ENCODE measurements around the gene CFAP97D1.
"Not testable (repeated sequence)": the region's sequence is repeated elsewhere in the genome, so short reads cannot be mapped to it uniquely, and the experiment has no call there.

Gene CFAP97D1

DNA sequence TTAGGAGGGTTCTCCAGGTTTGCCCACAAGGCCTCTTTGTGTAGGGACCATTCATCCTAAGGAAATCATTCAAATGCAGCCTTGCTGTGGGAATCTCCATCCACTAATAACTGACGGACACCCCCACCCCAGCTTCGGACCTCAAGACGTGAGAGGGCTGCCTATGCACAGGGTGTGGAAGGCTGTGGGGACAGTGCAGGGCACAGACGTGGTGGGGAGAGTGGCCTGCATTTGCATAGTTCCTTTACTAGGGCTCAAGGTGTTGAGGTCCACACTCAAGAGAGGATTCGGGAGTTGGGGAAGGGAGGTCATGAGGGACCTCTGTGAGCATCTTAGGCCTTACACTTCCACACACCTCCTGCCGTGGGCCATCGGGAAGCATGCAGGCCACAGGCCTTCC is 11.3 kb upstream of the CFAP97D1 start:
- no peak for DNase-seq

DNA sequence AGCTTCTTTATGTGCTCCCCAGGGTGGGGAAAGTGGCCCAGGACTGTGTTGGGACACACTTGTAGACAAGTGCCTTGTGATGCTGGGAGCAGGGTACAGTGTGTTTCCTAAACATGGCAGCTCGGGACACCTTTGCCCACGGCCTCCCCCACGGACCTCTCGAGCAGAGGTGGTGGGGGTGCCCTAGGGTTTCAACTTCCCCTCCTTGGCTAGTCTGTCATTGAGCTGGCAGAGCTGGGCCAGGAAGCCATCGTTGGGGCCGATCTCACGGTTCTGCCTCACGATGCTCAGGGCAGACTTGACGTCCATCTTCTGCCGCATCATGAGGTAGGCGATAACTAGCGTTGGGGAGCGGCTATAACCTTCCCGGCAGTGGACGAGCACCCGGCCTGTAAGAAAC is 10.8 kb upstream of the CFAP97D1 start:
- no peak for DNase-seq

DNA sequence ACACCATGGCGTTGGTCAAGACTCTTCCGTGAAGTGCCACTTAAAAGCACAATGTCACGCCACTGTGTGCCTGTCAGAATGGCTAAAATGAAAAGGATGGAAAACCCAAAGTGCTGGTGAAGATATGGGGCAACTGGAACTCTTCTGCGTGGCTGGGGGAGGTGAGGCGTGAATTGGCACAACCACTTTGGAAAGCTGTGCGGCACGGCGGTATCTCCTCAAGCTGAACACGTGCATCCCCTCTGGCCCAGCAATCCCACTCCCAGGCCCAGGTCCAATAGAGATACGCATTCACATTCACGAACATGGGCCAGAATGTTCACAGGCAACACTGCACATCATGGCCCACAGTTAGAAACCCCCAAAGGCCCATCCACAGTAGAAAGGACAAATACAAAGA is 10.4 kb upstream of the CFAP97D1 start:
- no peak for DNase-seq

DNA sequence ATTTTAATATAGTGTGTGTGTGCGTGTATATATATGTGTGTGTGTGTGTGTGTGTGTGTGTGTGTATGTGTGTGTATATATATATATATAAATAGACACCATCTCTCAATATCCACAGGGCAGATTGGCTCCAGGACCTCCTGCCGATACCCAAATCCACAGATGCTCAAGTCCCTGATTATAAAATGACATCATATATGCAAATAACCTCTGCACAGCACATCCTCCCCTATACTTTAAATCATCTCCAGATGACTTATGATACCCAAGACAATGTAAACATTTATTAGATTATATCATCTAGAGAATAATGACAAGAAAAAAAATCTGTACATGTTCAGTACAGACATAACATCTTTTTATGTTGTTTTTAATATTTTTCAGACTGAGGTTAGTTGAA is 9.3 kb upstream of the CFAP97D1 start:
- DNase-seq: no peak

DNA sequence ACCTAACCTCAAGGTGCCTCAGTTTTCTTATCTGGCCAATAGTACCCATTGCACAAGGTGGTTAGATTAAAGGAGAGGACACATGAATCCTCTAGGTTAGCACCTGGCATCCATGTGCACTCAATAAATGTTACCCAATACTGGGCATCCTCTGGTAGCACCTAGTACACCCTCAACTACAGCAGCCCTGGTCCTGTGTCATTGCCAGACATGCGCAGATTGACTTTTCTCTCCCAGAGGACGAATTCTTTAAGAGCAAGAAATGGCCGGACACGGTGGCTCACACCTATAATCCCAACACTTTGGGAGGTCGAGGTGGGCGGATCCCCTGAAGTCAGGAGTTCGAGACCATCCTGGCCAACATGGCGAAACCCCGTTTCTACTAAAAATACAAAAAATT is 8.8 kb upstream of the CFAP97D1 start:
- no peak for DNase-seq

DNA sequence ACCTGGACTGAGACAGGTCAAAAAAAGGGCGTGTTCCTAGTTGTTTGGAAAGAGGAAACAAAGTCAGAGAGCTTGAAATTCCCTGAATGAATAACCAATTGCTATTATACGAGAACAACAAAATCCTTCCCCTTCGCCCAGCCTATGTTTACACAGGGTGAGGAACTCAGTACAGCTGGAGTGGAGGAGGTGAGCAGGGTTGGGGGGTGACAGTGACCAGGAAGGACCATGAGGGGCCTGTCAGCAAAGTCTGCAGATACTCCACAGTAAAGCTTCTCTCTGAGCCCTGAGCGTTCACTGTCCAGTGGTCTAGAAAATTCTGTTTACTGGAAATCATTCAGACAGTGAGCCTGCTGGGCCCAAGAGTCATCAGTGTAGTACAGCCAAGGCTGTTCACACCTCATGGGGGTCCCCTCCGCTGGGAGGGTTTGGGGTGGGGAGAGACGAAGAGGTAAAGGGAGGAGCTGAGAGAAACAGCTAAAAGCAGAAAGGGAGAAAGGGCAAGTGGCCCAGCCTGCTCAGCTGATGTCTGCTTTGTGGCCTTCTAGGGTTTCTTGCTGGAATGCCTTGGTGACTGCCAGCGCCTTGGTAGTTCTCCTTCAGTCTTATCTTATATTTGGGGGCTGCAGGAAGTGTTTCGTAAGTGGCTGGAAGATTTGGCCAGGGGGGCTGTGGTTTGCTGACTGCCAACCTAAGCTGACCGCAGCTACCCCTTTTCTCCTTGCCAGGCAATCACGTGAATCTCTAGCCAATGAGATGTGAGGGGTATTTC is 7.2 kb upstream of the CFAP97D1 start:
- DNase-seq: no peak

DNA sequence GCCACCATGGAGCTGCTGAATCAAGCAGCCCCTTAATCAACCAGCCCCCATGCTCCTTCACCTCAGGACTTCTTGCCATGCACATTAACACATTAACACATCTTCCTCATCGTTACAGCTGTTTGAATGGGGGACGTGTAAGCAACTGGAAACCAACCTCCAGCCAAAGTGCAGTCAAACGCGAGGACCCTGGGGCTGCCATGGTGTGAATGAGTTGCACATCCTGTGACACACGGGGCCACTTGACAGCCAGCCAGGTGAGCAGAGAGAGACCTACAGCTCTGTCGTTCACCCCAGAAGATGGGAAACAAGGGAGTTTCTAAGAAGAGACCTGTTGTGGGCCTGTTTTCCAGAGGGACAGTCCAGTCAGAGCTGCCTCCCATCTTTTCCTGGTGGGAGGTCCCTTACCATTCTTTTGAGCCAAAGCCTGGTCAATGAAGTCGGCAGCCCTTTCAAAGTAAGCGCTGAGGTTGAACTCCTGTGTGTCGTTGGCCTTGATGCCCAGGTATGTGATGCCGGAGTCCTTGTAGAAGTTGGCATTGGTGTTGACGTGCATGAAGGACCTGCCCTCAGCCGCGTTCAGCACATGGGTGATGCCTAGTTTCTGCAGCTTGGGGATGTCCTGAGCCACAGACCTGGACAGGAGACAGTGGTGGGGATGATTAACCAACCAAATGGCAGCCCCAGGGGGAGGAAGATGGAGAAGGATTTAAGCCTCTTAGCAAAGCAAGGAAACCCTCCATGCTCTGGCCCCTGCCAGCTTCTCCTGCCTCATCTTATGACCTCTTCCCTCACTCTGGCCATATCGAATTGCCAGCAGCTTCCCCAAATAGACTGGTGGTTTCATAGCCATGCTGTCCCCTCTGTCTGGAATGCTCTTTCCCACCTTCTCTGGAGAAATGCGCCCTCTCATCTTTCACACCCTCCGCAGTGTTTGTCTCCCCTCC is 5.7 kb upstream of the CFAP97D1 start:
- no peak for DNase-seq

DNA sequence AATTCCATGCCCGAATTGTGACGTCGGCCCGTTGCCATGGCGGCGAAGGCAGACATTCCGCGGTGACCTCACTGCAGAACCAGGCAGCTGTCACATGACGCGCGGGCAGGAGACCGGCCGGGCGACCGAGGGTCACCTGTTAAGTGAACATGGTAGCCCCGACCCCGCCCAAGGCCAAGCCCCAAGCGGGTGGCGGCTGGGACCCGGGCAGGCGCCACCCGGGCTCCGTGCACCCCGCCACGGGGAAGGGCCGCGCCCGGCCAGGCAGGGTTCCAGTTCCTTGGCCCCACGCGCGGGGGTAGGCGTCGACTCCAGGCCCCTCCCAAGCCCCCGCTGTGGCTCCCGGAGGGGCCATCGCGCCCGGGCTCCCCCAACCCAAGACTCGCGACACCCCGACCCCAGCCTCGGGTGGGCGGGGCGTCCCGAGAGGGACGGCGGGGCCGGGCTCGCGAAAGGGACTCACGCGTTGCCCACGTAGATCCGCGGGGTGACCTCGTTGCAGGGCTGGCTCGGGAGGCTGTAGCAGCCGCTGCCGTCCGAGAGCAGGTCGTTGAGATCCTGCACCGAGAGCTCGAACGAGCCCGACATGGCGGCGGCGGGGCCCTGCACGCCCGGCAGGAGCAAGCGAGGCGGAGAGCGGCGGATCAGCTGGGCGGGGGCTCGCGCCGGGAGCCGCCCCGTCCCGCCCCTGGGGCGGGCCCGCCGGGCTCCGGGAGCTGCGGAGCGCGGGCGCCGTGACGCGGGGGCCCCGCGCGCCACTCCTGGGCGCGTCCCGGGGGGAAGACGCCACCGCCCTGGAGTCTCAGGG is 1.7 kb upstream of the CFAP97D1 start, which contains the start of gene DUSP3:
DUSP3 (minus strand) TSS at position 641 of the 808 bp plus-strand sequence; CDS start at position 588, 53 bp downstream.
- DNase-seq: peak; percentile 71

DNA sequence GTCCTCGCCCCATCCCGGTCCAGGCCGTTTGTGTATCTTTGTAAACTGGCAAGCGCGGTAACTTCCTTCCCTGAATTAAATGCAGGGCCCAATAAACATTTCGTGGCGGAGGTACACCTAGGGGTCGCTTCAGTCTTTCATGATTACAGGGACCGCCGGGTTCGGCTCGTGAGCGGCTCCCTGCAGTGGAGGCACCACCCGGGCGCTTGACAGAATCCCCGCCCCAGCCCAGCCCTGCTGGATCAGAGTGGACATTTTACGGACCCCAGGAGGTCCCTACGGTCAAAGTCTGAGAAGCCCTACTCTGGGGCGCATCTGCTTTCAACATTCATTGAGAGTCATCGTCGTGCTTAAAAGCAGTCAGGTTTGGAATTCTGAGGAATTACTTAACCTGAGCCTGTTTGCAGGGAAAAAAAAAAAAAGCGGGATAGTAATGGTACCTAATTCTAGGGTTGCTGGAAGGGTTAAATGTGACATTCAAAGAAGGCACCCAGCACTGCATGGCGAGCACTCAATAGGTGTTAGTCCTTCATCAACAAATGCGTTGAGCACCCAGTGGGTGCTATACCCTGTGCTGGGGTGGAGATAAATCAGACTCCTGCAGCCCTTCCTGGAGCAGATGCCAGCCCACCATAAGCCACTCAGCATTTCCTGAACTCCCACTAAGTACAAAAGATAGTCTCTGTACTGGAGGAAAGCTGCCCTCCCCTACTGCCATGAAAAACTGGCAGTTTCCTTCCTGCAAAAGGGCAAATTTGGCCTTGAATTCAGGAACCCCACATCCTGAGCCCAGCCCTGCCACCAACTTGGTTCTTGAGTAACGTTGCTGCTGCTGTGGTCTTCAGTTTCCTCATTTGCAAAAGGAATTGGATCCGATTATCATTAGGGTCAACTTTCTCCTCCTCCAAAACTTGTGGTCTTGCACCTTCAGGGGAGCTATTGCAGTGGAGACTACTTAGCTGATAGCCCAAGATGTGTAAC is 800 bp upstream of the CFAP97D1 start:
- no peak for DNase-seq

DNA sequence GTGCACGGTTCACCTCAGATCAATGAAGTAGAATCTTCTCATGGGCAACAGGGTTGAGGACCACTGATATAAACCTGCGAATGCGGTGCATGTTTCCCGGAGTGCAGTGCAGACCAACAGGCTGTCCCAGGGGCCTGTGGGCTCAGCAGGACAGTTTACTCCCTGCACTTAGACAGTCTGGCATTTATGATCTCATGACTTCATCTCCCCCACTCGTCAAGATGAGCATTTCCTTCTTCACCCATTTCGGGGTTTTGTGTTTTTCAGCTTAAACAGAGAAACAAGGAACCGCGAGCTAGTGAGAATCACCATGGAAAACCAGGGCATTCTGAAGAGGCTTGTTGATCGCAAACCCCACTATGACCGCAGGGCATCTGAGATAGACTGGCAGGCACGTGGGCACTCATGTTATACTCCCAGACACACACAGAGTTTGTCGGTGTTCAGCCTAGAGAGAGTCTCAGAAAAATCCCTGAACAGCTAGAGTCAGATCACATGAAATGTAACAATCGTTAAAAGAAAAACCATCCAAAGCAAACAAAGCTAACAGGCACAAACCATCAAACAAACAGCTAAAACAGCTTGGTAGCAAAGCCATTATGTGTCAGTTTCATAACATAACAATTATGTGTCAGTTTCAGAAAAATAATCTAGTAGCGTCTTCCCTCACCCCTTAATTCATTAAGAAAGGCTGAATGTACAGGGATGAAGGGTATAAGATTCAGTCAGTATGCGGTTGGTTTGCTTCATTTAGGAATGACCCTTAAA is 2.9 kb downstream of the CFAP97D1 start:
- DNase-seq: no peak

DNA sequence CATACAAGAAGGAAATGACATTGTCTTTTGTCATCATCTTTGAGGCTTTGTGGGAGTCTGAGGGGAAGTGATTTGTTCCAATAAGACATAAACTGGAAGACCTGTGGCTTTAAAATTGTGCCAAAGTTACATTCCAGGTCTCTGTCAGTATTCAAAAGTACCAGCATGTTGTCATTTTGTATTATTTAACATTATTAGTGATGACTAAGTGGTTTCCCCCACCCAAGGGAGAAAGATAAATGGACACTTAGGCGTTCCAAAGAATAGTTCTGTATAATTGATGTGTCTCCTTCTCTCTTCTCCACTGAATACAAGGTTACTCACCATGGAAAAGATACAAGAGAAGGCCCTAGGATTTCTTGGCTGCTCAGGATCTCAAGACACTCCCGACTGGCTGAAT is 3.8 kb downstream of the CFAP97D1 start:
- DNase-seq: no peak

DNA sequence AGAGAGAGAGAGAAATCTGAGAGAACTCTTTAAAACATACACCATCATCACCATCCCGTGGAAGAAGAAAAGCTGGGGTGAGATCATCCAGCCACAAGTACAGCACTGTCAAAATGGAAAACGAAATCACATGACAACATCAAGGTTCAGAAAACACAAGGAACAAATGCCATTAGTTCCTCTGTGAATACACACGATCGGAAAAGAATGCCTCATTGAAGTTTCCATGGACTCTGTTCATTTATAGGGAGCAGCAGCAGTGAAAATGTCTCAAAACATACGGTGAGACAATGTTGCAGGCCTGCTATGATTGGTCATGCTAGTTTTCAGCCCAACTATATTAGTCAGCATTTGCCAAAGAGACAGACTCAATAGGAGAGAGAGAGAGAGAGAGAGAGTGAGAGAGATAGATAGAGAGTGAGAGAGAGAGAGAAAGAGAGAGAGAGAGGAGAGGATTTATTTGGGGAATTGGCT is 4.4 kb downstream of the CFAP97D1 start:
- DNase-seq: no peak

DNA sequence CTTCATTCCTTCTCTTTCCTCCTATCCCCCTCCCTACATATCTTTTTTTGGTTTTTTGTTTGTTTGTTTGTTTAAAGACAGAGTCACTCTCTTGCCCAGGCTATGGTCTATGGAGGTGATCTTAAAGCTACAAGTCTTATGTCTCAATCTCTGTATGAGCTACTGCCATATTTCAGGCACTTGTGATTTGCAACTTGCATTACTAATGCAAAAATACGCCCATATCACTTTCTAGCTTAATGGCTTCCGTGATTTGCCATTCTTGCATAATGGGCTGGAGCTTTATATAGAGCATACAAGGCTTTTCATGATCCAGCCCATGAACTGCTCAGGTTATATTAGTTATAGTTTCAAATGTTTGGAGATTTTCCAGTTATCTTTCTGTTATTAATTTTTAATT is 7.5 kb downstream of the CFAP97D1 start:
- DNase-seq: no peak

DNA sequence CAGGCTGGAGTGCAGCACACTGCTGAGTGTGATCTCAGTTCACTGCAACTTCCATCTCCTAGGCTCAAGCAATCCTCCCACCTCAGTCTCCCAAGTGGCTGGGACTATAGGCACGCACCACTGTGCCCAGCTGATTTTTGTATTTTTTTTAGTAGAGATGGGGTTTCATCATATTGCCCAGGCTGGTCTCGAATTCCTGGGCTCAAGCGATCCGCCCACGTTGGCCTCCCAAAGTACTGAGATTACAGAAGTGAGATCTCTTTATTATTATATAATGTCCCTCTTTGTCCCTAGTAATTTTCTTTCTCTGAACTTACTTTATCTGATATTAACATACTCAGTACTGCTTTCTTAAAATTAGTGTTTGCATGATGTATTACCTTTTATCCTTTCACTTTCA is 8.3 kb downstream of the CFAP97D1 start:
- no peak for DNase-seq

DNA sequence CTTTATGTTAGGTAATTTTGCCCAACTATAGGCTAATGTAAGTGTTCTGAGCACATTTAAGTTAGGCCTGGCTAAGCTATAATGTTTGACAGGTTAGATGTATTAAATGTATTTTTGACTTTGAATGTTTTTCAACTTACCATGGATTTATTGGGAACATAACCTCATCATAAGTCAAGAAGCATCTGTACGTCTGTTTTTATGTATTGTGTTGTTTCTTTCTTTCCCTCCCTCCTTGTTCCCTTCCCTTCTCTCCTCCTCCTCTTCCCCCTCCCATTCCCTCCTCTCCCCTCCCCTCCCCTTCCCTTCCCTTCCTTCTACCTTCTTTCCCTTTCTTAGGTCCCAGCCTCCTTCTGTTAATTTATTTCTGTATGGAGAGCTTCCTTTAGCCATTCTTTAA is 9.2 kb downstream of the CFAP97D1 start:
- no peak for DNase-seq

DNA sequence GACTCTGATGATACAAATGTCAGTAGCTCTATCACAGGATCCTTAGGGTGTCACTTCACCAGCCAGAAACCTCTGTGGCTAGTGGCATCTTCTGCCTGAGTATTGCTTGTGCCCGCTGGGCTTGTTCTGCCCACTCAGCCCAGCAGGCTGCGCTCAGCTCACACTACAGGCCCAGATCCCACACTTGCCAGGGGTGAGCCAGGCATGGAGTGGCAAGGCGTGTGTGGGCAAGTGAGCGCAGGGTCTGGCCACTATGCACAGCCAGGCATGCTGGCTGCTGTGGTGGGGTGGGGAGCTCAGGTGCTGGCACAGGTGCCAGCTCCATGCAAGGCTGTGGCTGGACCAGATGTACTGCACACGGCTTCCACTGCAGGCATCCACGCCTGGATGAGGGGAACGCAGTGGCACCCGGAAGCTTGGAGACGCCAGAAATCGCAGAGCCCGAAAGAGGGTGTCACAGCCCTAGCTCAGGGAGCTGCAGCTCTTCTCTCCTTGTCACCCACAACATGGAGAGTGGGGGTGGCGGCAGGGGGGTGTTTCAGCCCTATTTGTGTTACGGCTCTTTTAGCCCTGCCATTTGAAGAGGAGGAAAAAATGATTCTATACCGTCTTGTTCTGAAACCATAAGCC is 10.2 kb downstream of the CFAP97D1 start:
- DNase-seq: peak; percentile 37

DNA sequence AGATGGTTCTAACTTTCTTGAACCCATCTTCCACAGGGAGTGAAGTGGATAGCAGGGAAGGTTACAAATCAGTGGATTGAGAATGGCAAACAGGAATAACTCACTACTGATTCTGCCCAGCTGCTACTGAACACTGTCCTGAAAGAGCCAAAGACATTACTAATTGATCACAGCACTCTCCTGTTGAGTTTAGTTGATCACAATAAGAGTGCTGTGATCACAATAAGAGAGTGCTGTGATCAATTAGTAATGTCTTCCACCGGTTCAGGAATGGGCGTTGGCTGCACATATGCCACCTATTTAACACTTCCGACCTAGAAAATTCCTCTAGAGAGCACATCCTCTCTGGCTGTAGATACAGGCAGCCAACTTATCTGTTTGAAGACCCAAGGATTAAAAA is 11.4 kb downstream of the CFAP97D1 start:
- no peak for DNase-seq

DNA sequence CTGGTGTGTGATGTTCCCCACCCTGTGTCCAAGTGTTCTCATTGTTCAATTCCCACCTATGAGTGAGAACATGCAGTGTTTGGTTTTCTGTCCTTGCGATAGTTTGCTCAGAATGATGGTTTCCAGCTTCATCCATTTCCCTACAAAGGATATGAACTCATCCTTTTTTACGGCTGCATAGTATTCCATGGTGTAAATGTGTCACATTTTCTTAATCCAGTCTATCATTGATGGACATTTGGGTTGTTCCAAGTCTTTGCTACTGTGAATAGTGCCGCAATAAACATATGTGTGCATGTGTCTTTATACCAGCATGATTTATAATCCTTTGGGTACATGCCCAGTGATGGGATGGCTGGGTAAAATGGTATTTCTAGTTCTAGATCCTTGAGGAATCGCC is 12.4 kb downstream of the CFAP97D1 start:
- not testable (repeated sequence) for DNase-seq

DNA sequence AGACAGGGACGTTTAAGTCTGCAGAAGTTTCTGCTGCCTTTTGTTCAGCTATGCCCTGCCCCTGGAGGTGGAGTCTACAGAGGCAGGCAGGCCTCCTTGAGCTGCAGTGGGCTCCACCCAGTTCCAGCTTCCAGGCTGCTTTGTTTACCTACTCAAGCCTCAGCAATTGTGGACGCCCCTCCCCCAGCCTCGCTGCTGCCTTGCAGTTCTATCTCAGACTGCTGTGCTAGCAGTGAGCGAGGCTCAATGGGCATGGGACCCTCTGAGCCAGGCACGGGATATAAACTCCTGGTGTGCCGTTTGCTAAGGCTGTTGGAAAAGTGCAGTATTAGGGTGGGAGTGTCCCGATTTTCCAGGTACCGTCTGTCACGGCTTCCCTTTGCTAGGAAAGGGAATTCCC is 17.8 kb downstream of the CFAP97D1 start:
- not testable (repeated sequence) for DNase-seq

DNA sequence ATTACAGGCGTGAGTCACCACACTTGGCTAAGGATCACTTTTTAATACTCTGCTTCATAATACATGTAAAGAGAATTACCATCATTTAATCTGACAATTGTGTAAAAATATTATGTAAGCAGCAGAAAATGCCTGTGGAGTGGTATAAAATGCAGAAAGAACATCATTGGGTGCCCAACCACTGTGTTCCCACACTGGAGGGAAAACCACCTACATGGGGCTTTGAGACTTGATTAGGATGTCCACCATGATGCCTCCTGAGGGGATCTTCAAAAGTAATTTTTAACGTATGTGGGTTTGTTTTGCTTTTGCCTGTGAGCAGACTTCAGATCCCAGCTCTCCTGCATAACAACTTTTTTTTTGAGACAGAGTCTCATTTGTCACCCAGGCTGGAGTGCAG is 18.8 kb downstream of the CFAP97D1 start:
- no peak for DNase-seq
